Parathyroid adenoma (tissue), 2 donors: ENCODE data around the gene TSPAN17.
"Not testable (repeated sequence)": the region's sequence is repeated elsewhere in the genome, so short reads cannot be mapped to it uniquely, and the experiment has no call there.

Experiments
- H2AFZ ChIP-seq: fragments of 300-600 bp; sonication (generic); one replicate; pipeline ENCODE4 v1.7.0; 2017; ENCODE audit warnings: antibody characterized with exemption, mild to moderate bottlenecking
- H3K27ac ChIP-seq: fragments of 300-600 bp; sonication (generic); one replicate; pipeline ENCODE4 v1.7.0; 2017
- H3K27me3 ChIP-seq: fragments of 300-600 bp; sonication (generic); one replicate; pipeline ENCODE4 v1.7.0; 2017; ENCODE audit warnings: low read length; ENCODE audit not compliant: control insufficient read depth, insufficient read depth
- H3K36me3 ChIP-seq: fragments of 300-600 bp; sonication (generic); one replicate; pipeline ENCODE4 v1.7.0; 2017; ENCODE audit warnings: low read length; ENCODE audit not compliant: control insufficient read depth, insufficient read depth
- H3K4me1 ChIP-seq: fragments of 300-600 bp; sonication (generic); one replicate; pipeline ENCODE4 v1.7.0; 2017; ENCODE audit warnings: control low read depth
- H3K4me2 ChIP-seq: fragments of 300-600 bp; sonication (generic); one replicate; pipeline ENCODE4 v1.7.0; 2017; ENCODE audit warnings: low read length
- H3K4me3 ChIP-seq: fragments of 300-600 bp; sonication (generic); one replicate; pipeline ENCODE4 v1.7.0; 2017; ENCODE audit warnings: low read depth, low read length
- H3K79me2 ChIP-seq: fragments of 300-600 bp; sonication (generic); one replicate; pipeline ENCODE4 v1.7.0; 2017; ENCODE audit warnings: control low read depth
- H3K9ac ChIP-seq: fragments of 300-600 bp; sonication (generic); one replicate; pipeline ENCODE4 v1.7.0; 2017; ENCODE audit warnings: mild to moderate bottlenecking
- H3K9me3 ChIP-seq: fragments of 300-600 bp; sonication (generic); one replicate; pipeline ENCODE4 v1.7.0; 2017; ENCODE audit warnings: low read length; ENCODE audit not compliant: control insufficient read depth
- CTCF ChIP-seq: fragments of 300-600 bp; sonication (generic); IDR thresholded peaks from one replicate; pipeline ENCODE4 v1.7.0; 2017; ENCODE audit warnings: antibody characterized with exemption, mild to moderate bottlenecking
- donor health status: primary hyperparathyroidism.

TSPAN17 gene

GRCh38 chr5:176694631-176695030 lies 47.3 kb downstream of the TSPAN17 start:
- Histone ChIP-seq H3K9me3 (no peaks in the 10 kb centered on the region), H3K27me3 (no peaks in the 10 kb centered on the region), H3K79me2 (no peaks in the 10 kb centered on the region), H3K9ac (no peak overlapping the region), H3K27ac (no peak overlapping the region), H2AFZ (no peak overlapping the region), H3K4me2 (no peak overlapping the region), H3K4me1 (no peaks in the 10 kb centered on the region), H3K4me3 (no peak overlapping the region), H3K36me3 (no peaks in the 10 kb centered on the region)
- no peak for TF ChIP-seq CTCF

GRCh38 chr5:176695073-176695472 lies 47.8 kb downstream of the TSPAN17 start:
- Histone ChIP-seq H3K27me3 (no peaks in the 10 kb centered on the region), H3K4me2 (no peak overlapping the region), H3K27ac (no peak overlapping the region), H2AFZ (no peak overlapping the region), H3K9me3 (no peaks in the 10 kb centered on the region), H3K79me2 (no peaks in the 10 kb centered on the region), H3K36me3 (no peaks in the 10 kb centered on the region), H3K4me3 (no peak overlapping the region), H3K4me1 (no peaks in the 10 kb centered on the region), H3K9ac (no peak overlapping the region)
- no peak for TF ChIP-seq CTCF

DNA sequence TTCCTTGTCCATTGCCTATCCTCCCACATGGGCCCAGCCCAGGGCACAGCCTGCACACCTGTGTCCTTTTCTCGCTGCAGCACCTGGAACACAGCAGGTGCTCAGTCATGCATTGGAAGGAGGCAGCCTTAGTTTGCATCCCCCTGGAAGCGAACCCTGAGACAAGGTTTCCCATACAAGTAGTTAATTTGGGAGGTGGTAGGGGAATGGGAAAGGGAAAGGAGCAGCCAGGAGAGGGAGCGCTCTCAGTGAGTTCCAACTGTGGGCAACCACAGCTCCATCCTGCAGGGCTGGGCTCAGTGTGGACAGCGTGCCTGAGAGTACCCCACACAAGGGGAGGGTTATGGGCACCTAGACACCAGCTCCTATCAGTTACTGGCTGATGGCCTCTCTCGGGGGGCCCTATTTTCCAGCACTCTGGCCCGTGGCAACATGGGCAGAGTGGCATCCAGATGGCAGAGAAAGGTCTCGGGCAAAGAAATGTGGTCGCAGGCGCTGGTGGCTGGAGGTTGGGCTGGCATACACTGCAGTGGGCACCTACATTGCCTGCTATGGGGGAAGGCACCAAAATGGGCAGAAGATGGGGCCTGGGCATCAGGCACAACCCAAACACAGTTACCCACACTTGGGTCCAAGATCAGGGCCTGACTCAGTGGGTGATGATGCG lies 50.1 kb downstream of the TSPAN17 start:
- H3K27me3 ChIP-seq: no peaks in the 10 kb centered on the region

GRCh38 chr5:176697934-176698538 lies 50.8 kb downstream of the TSPAN17 start:
- Histone ChIP-seq H3K9ac (no peak overlapping the region), H3K36me3 (no peaks in the 10 kb centered on the region), H3K27ac (no peak overlapping the region), H3K79me2 (no peaks in the 10 kb centered on the region), H3K4me3 (no peak overlapping the region), H2AFZ (no peak overlapping the region), H3K4me1 (no peaks in the 10 kb centered on the region), H3K27me3 (no peaks in the 10 kb centered on the region), H3K9me3 (no peaks in the 10 kb centered on the region), H3K4me2 (no peak overlapping the region)
- TF ChIP-seq CTCF: no peak

More for the DNA sequence above, 50.1 kb downstream of the TSPAN17 start:
- H3K9ac ChIP-seq: no peak overlapping the region
- H3K4me2 ChIP-seq: no peak overlapping the region
- no peaks in the 10 kb centered on the region for H3K79me2 ChIP-seq
- no peak overlapping the region for H2AFZ ChIP-seq
- H3K4me3 ChIP-seq: no peak overlapping the region
- H3K27ac ChIP-seq: no peak overlapping the region
- no peak for TF ChIP-seq CTCF
- no peaks in the 10 kb centered on the region for H3K9me3 ChIP-seq
- no peaks in the 10 kb centered on the region for H3K4me1 ChIP-seq
- H3K36me3 ChIP-seq: no peaks in the 10 kb centered on the region

DNA sequence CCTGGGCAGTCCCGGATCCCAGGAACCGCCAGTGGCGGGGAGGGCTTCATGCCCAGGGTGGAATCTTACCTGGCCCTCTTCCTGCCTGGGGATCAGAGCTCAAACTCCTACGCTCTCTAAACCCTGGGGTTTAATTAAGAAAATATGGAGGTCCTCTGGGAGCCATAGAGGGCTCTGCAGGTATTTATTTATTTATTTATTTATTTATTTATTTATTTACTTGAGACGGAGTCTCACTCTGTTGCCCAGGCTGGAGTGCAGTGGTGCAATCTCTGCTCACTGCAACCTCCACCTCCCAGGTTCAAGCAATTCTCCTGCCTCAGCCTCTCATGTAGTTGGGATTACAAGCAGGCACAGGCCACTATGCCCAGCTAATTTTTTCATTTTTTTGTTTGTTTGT lies 52.2 kb downstream of the TSPAN17 start:
- H3K9ac ChIP-seq, H3K36me3 ChIP-seq, H2AFZ ChIP-seq, H3K4me1 ChIP-seq, H3K9me3 ChIP-seq, H3K4me3 ChIP-seq, H3K27ac ChIP-seq, H3K27me3 ChIP-seq, H3K4me2 ChIP-seq, H3K79me2 ChIP-seq: not testable (repeated sequence)
